ENCODE measurements around the gene PHF14.

- TF ChIP-seq CTCF (IDR thresholded peaks at IDR 0.05) = no peak
- TF ChIP-seq POLR2A (IDR thresholded peaks at IDR 0.05) = no peak
Observed at GRCh38 chr7:10956528-10956927, 17.1 kb upstream of the PHF14 start.
